Suprapubic skin (tissue), 4 donors: ENCODE data around the gene CDC16. TPM values are rescaled to one million over a fixed set of nuclear protein-coding genes. Genes with fewer than 3 reads are reported as not detected.

Experiments
- DNase-seq, 2 donors: peaks; one replicate each; pipeline ENCODE4 v3.0.0-alpha.2; 2019; ENCODE audit warnings: low spot score in 2 of 2
- H3K27ac ChIP-seq: fragments of 200-600 bp; sonication (generic); one replicate; pipeline ENCODE4 v1.5.1; 2019
- H3K27me3 ChIP-seq: fragments of 200-600 bp; sonication (generic); one replicate; pipeline ENCODE4 v1.5.1; 2019
- H3K36me3 ChIP-seq: fragments of 200-600 bp; sonication (generic); one replicate; pipeline ENCODE4 v1.5.1; 2019
- H3K4me1 ChIP-seq: fragments of 200-600 bp; sonication (generic); one replicate; pipeline ENCODE4 v1.5.1; 2019
- H3K4me3 ChIP-seq: fragments of 200-600 bp; sonication (generic); one replicate; pipeline ENCODE4 v1.5.1; 2019; ENCODE audit warnings: mild to moderate bottlenecking
- H3K9me3 ChIP-seq: fragments of 200-600 bp; sonication (generic); one replicate; pipeline ENCODE4 v1.5.1; 2019
- CTCF ChIP-seq, 2 donors: fragments of 200-600 bp in 1 of 2; fragments of 450-650 bp in 1 of 2; sonication (generic) in 1 of 2; IDR thresholded peaks; one replicate each; pipeline ENCODE4 v1.5.1; 2016 to 2019; ENCODE audit warnings: antibody characterized with exemption in 2 of 2, mild to moderate bottlenecking in 1 of 2, moderate library complexity in 1 of 2
- EP300 ChIP-seq: sonication (generic); formaldehyde crosslinking; IDR thresholded peaks from one replicate; pipeline ENCODE4 v1.6.1; 2017; ENCODE audit warnings: antibody characterized with exemption
- POLR2A ChIP-seq, 2 donors: fragments of 450-650 bp; IDR thresholded peaks; one replicate each; pipeline ENCODE4 v1.6.1; 2017; ENCODE audit warnings: antibody characterized with exemption in 2 of 2, mild to moderate bottlenecking in 2 of 2, moderate library complexity in 2 of 2
- POLR2AphosphoS5 ChIP-seq, 3 donors: sonication (generic); formaldehyde crosslinking; IDR thresholded peaks; one replicate each; pipeline ENCODE4 v1.6.1; 2017; ENCODE audit warnings: antibody characterized with exemption in 3 of 3
- WGBS: methylation state at CpG from one replicate; pipeline ENCODE4 v1.1.5; 2018; 5-methylcytosine and 5-hydroxymethylcytosine counted together
- total RNA-seq, 4 donors: library from RNA; depleted of rRNA; stranded (reverse); fragments of >200 nt; gene quantifications; one replicate each; pipeline ENCODE4 v1.1.0, GENCODE V29; 2016

CDC16 gene
- total RNA-seq, 4 donors from 2014 or later: 42.5 to 210 (median 57.2) TPM

GRCh38 chr13:114286808-114287207 is 52.1 kb downstream of the CDC16 start:
- peaks cover 27% of the 10 kb centered on the region for H3K4me1 ChIP-seq
- H3K27ac ChIP-seq: no peak overlapping the region
- H3K4me3 ChIP-seq: no peak overlapping the region
- 94% methylated on average over 8 of the region's 8 CpGs for WGBS
- TF ChIP-seq POLR2AphosphoS5 (IDR thresholded peaks at IDR 0.05) (no peak), POLR2A (IDR thresholded peaks at IDR 0.05) (no peak), CTCF (IDR thresholded peaks at IDR 0.05) (no peak), EP300 (no peak)
- DNase-seq: peak in 1 of 2 donors; percentile 26
- peaks cover 45% of the 10 kb centered on the region for H3K36me3 ChIP-seq
- H3K9me3 ChIP-seq: no peaks in the 10 kb centered on the region
- H3K27me3 ChIP-seq: no peaks in the 10 kb centered on the region

DNA sequence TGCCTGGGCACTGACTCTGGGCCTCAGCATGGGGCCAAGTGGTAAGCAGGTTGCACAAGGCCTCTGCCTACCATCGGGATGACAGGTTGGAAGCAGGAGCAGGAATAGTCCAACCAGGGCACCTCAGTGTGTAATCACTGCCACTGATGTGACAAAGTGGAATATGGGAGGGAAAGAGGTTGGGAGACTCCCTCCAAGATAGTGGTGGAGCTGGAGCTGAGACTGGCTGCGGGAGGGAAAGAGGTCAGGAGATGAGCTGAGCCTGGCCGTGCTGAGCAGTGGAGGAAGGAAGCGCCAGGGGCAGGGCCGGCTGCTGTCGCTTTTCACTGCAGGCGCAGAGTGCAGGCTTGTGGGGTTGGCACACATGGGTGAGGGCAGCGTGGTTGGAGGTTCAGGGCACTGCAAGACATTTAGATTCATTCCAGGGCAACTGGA is 53.5 kb downstream of the CDC16 start:
- TF ChIP-seq EP300: no peak
- TF ChIP-seq POLR2AphosphoS5 (IDR thresholded peaks at IDR 0.05): no peak
- TF ChIP-seq POLR2A (IDR thresholded peaks at IDR 0.05): no peak
- TF ChIP-seq CTCF (IDR thresholded peaks at IDR 0.05): no peak
- WGBS: 94% methylated on average over 8 of the region's 8 CpGs
- Histone ChIP-seq H3K27ac (no peak overlapping the region), H3K9me3 (no peaks in the 10 kb centered on the region), H3K36me3 (peaks cover 59% of the 10 kb centered on the region), H3K27me3 (no peaks in the 10 kb centered on the region), H3K4me3 (no peak overlapping the region), H3K4me1 (peaks cover 17% of the 10 kb centered on the region)
- peak in 1 of 2 donors; percentile 55 for DNase-seq

GRCh38 chr13:114296448-114296847 is 61.8 kb downstream of the CDC16 start:
- no peaks in the 10 kb centered on the region for H3K27me3 ChIP-seq
- no peak overlapping the region for H3K4me3 ChIP-seq
- H3K4me1 ChIP-seq: peaks cover 8% of the 10 kb centered on the region
- TF ChIP-seq EP300 (no peak), POLR2A (IDR thresholded peaks at IDR 0.05) (no peak), POLR2AphosphoS5 (IDR thresholded peaks at IDR 0.05) (no peak), CTCF (IDR thresholded peaks at IDR 0.05) (no peak)
- DNase-seq: no peak
- H3K36me3 ChIP-seq: peaks cover 64% of the 10 kb centered on the region
- no peaks in the 10 kb centered on the region for H3K9me3 ChIP-seq
- WGBS: 84% methylated on average over 10 of the region's 10 CpGs
- H3K27ac ChIP-seq: no peak overlapping the region

GRCh38 chr13:114296902-114297301 is 62.2 kb downstream of the CDC16 start:
- no peak overlapping the region for H3K4me3 ChIP-seq
- H3K27me3 ChIP-seq: no peaks in the 10 kb centered on the region
- TF ChIP-seq POLR2AphosphoS5 (IDR thresholded peaks at IDR 0.05): no peak
- TF ChIP-seq POLR2A (IDR thresholded peaks at IDR 0.05): no peak
- TF ChIP-seq CTCF (IDR thresholded peaks at IDR 0.05): no peak
- no peak for TF ChIP-seq EP300
- 93% methylated on average over 5 of the region's 5 CpGs for WGBS
- H3K4me1 ChIP-seq: peaks cover 8% of the 10 kb centered on the region
- H3K27ac ChIP-seq: no peak overlapping the region
- peaks cover 64% of the 10 kb centered on the region for H3K36me3 ChIP-seq
- no peak for DNase-seq
- no peaks in the 10 kb centered on the region for H3K9me3 ChIP-seq

DNA sequence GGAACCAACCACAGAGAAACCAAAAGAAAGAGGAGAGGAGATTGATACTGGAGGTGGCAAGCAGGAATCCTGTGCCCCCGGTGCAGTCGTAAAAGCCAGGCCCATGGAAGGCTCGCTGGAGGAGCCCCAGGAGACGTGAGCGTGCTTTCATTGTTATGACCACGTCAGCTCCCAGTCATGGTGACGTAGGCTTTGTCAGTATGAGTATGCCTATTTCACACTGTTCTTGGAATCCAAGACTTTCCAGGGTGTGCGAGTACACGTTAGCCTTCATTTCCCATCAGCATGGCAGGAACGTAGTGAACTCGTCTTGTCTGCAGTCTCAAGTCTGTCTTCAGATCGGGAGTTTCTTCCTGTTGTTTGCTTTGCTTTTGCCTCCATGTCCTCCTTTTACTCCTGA is 64.2 kb downstream of the CDC16 start:
- no peak for DNase-seq
- H3K4me1 ChIP-seq: peaks cover 8% of the 10 kb centered on the region
- H3K36me3 ChIP-seq: peaks cover 66% of the 10 kb centered on the region
- H3K27me3 ChIP-seq: no peaks in the 10 kb centered on the region
- no peak overlapping the region for H3K4me3 ChIP-seq
- no peaks in the 10 kb centered on the region for H3K9me3 ChIP-seq
- TF ChIP-seq POLR2A (IDR thresholded peaks at IDR 0.05) (no peak), CTCF (IDR thresholded peaks at IDR 0.05) (no peak), EP300 (no peak)
- no peak overlapping the region for H3K27ac ChIP-seq
- 89% methylated on average over 12 of the region's 12 CpGs for WGBS
